ENCODE measurements around the gene CDCP2. TPM values are rescaled to one million over a fixed set of nuclear protein-coding genes. Genes with fewer than 3 reads are reported as not detected.
"Not testable (repeated sequence)": the region's sequence is repeated elsewhere in the genome, so short reads cannot be mapped to it uniquely, and the experiment has no call there.

The CDCP2 gene
- total and polyA plus RNA-seq, 2 experiments from 2014 or later: not detected

DNA sequence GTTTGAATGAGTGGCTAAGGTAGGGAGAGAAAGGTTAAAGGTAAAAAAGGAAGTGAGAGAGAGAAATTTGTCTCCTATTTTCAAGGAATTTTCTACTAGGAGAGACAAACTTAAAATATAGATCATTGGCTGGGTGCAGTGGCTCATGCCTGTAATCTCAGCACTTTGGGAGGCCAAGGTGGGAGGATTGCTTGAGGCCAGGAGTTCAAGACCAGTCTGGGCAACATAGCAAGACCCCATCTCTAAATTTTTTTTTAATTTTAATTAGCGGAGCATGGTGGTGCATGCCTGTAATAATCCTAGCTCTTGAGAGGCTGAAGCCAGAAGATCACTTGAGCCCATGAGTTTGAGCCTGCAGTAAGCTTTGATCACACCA, 58.1 kb downstream of the CDCP2 start:
- H3K4me1 Mint-ChIP-seq; ATAC-seq; H4K20me1 ChIP-seq (replicated peaks; ENCODE audit: insufficient read depth); H3K36me3 ChIP-seq (ENCODE audit: insufficient read depth); H3K27me3 Mint-ChIP-seq (ENCODE audit: insufficient read depth, low read depth, poor library complexity); H3K4me3 Mint-ChIP-seq; H3K27ac ChIP-seq (ENCODE audit: low read depth); H3K4me2 ChIP-seq; H3F3A ChIP-seq (replicated peaks; ENCODE audit: low read depth); DNase-seq (ENCODE audit: low spot score); H3K4me3 ChIP-seq; H3K27me3 ChIP-seq (ENCODE audit: insufficient read depth); H3K36me3 Mint-ChIP-seq (ENCODE audit: low read depth); H3K4me1 ChIP-seq (ENCODE audit: insufficient read depth); H3K9me3 Mint-ChIP-seq; H2AFZ ChIP-seq; H3K79me2 ChIP-seq (replicated peaks; ENCODE audit: insufficient read depth); H3K27ac Mint-ChIP-seq; H3K9me2 ChIP-seq (ENCODE audit: insufficient read depth): not testable (repeated sequence)

DNA sequence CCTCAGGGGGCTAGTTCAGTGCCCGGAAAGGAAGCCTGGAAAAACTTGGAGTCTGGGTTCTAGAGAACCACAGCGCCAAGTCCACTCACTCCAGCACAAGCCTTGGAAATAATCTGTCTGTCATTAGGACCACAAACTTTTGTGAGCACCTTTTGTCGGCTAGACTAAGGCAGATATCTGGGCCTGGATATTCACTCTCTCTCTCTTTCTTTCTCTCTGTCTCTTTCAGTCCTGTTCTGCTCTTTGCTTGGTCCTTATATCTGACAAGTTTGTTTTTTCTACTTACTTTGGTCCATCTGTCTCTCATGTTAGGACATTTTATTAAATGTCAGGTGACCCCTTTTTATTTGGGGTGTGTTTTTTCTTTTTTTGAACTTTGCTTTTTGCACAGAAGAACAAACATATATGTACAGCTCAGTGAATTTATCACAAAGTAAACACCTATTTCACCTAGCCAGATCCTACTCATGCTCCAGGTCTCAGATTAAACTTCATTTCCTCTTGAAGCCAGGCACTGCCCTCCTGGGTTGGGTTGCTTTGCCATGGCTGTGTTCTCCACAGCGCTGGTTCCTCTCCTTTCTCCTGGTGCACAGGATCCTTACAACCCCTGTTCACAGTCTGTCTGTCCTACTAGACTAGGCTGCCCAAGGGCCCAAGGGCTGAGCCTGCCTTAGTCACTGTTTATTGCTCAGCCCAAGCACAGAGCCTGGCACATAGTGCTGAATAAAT, 58.6 kb downstream of the CDCP2 start:
- Histone ChIP-seq H3K36me3 (ENCODE audit: insufficient read depth) (no peaks in the 10 kb centered on the region), H3F3A (replicated peaks; ENCODE audit: low read depth) (no peaks in the 10 kb centered on the region), H3K9me2 (ENCODE audit: insufficient read depth) (no peaks in the 10 kb centered on the region), H3K4me2 (no peak overlapping the region), H3K4me3 (no peak overlapping the region), H3K4me1 (ENCODE audit: insufficient read depth) (0 out of 2 replicates have a peak, but pooled peaks cover 4% of the 10 kb centered on the region), H3K27ac (ENCODE audit: low read depth) (no peak overlapping the region), H3K79me2 (replicated peaks; ENCODE audit: insufficient read depth) (no peaks in the 10 kb centered on the region), H3K27me3 (ENCODE audit: insufficient read depth) (no peaks in the 10 kb centered on the region), H2AFZ (no peak overlapping the region), H4K20me1 (replicated peaks; ENCODE audit: insufficient read depth) (no peaks in the 10 kb centered on the region)
- Mint-ChIP-seq H3K9me3 (no peaks in the 10 kb centered on the region), H3K4me3 (no peak overlapping the region), H3K36me3 (ENCODE audit: low read depth) (no peaks in the 10 kb centered on the region), H3K4me1 (peaks cover 10% of the 10 kb centered on the region), H3K27me3 (ENCODE audit: insufficient read depth, low read depth, poor library complexity) (no peaks in the 10 kb centered on the region), H3K27ac (no peak overlapping the region)
- DNase-seq (ENCODE audit: low spot score) (no peak), ATAC-seq (no peak)
- TF ChIP-seq, protein P1, sequence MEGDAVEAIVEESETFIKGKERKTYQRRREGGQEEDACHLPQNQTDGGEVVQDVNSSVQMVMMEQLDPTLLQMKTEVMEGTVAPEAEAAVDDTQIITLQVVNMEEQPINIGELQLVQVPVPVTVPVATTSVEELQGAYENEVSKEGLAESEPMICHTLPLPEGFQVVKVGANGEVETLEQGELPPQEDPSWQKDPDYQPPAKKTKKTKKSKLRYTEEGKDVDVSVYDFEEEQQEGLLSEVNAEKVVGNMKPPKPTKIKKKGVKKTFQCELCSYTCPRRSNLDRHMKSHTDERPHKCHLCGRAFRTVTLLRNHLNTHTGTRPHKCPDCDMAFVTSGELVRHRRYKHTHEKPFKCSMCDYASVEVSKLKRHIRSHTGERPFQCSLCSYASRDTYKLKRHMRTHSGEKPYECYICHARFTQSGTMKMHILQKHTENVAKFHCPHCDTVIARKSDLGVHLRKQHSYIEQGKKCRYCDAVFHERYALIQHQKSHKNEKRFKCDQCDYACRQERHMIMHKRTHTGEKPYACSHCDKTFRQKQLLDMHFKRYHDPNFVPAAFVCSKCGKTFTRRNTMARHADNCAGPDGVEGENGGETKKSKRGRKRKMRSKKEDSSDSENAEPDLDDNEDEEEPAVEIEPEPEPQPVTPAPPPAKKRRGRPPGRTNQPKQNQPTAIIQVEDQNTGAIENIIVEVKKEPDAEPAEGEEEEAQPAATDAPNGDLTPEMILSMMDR (conservative IDR thresholded peaks at IDR 0.05; ENCODE audit: low read depth in 2 of 2): no peak
- no peak for TF ChIP-seq JUNB (IDR thresholded peaks at IDR 0.05; ENCODE audit: unreplicated experiment)
- TF ChIP-seq, protein P2, sequence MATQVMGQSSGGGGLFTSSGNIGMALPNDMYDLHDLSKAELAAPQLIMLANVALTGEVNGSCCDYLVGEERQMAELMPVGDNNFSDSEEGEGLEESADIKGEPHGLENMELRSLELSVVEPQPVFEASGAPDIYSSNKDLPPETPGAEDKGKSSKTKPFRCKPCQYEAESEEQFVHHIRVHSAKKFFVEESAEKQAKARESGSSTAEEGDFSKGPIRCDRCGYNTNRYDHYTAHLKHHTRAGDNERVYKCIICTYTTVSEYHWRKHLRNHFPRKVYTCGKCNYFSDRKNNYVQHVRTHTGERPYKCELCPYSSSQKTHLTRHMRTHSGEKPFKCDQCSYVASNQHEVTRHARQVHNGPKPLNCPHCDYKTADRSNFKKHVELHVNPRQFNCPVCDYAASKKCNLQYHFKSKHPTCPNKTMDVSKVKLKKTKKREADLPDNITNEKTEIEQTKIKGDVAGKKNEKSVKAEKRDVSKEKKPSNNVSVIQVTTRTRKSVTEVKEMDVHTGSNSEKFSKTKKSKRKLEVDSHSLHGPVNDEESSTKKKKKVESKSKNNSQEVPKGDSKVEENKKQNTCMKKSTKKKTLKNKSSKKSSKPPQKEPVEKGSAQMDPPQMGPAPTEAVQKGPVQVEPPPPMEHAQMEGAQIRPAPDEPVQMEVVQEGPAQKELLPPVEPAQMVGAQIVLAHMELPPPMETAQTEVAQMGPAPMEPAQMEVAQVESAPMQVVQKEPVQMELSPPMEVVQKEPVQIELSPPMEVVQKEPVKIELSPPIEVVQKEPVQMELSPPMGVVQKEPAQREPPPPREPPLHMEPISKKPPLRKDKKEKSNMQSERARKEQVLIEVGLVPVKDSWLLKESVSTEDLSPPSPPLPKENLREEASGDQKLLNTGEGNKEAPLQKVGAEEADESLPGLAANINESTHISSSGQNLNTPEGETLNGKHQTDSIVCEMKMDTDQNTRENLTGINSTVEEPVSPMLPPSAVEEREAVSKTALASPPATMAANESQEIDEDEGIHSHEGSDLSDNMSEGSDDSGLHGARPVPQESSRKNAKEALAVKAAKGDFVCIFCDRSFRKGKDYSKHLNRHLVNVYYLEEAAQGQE (IDR thresholded peaks at IDR 0.05; ENCODE audit: unreplicated experiment): no peak
- TF ChIP-seq, protein P3, sequence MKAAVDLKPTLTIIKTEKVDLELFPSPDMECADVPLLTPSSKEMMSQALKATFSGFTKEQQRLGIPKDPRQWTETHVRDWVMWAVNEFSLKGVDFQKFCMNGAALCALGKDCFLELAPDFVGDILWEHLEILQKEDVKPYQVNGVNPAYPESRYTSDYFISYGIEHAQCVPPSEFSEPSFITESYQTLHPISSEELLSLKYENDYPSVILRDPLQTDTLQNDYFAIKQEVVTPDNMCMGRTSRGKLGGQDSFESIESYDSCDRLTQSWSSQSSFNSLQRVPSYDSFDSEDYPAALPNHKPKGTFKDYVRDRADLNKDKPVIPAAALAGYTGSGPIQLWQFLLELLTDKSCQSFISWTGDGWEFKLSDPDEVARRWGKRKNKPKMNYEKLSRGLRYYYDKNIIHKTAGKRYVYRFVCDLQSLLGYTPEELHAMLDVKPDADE (IDR thresholded peaks at IDR 0.05): no peak
- TF ChIP-seq EZH2phosphoT487 (IDR thresholded peaks at IDR 0.05; ENCODE audit: unreplicated experiment): no peak
- no peak for TF ChIP-seq EZH2 (IDR thresholded peaks at IDR 0.05; ENCODE audit: low read depth, unreplicated experiment)
- no peak for TF ChIP-seq NANOG (IDR thresholded peaks at IDR 0.05; ENCODE audit: borderline replicate concordance)
- TF ChIP-seq, protein P4, sequence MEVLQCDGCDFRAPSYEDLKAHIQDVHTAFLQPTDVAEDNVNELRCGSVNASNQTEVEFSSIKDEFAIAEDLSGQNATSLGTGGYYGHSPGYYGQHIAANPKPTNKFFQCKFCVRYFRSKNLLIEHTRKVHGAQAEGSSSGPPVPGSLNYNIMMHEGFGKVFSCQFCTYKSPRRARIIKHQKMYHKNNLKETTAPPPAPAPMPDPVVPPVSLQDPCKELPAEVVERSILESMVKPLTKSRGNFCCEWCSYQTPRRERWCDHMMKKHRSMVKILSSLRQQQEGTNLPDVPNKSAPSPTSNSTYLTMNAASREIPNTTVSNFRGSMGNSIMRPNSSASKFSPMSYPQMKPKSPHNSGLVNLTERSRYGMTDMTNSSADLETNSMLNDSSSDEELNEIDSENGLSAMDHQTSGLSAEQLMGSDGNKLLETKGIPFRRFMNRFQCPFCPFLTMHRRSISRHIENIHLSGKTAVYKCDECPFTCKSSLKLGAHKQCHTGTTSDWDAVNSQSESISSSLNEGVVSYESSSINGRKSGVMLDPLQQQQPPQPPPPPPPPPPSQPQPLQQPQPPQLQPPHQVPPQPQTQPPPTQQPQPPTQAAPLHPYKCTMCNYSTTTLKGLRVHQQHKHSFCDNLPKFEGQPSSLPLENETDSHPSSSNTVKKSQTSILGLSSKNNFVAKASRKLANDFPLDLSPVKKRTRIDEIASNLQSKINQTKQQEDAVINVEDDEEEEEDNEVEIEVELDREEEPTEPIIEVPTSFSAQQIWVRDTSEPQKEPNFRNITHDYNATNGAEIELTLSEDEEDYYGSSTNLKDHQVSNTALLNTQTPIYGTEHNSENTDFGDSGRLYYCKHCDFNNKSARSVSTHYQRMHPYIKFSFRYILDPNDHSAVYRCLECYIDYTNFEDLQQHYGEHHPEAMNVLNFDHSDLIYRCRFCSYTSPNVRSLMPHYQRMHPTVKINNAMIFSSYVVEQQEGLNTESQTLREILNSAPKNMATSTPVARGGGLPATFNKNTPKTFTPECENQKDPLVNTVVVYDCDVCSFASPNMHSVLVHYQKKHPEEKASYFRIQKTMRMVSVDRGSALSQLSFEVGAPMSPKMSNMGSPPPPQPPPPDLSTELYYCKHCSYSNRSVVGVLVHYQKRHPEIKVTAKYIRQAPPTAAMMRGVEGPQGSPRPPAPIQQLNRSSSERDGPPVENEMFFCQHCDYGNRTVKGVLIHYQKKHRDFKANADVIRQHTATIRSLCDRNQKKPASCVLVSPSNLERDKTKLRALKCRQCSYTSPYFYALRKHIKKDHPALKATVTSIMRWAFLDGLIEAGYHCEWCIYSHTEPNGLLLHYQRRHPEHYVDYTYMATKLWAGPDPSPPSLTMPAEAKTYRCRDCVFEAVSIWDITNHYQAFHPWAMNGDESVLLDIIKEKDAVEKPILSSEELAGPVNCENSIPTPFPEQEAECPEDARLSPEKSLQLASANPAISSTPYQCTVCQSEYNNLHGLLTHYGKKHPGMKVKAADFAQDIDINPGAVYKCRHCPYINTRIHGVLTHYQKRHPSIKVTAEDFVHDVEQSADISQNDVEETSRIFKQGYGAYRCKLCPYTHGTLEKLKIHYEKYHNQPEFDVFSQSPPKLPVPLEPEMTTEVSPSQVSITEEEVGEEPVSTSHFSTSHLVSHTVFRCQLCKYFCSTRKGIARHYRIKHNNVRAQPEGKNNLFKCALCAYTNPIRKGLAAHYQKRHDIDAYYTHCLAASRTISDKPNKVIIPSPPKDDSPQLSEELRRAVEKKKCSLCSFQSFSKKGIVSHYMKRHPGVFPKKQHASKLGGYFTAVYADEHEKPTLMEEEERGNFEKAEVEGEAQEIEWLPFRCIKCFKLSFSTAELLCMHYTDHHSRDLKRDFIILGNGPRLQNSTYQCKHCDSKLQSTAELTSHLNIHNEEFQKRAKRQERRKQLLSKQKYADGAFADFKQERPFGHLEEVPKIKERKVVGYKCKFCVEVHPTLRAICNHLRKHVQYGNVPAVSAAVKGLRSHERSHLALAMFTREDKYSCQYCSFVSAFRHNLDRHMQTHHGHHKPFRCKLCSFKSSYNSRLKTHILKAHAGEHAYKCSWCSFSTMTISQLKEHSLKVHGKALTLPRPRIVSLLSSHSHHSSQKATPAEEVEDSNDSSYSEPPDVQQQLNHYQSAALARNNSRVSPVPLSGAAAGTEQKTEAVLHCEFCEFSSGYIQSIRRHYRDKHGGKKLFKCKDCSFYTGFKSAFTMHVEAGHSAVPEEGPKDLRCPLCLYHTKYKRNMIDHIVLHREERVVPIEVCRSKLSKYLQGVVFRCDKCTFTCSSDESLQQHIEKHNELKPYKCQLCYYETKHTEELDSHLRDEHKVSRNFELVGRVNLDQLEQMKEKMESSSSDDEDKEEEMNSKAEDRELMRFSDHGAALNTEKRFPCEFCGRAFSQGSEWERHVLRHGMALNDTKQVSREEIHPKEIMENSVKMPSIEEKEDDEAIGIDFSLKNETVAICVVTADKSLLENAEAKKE (CRISPR knock-in tag; IDR thresholded peaks at IDR 0.05): no peak

Data from GM23338 (cell line).